Stimulated activated CD8-positive, alpha-beta memory T cell treated with anti-CD3 and anti-CD28 coated beads, Interleukin-7, amount 100 ng/mL, for 4 hours (primary cell): ENCODE data around the gene BRINP3.
"Not testable (repeated sequence)": the region's sequence is repeated elsewhere in the genome, so short reads cannot be mapped to it uniquely, and the experiment has no call there.

Experiments used
- DNase-seq, 2 donors: peaks; one replicate each; pipeline ENCODE4 v3.0.0-alpha.2; 2020; ENCODE audit warnings: low read depth in 2 of 2

Gene BRINP3

DNA sequence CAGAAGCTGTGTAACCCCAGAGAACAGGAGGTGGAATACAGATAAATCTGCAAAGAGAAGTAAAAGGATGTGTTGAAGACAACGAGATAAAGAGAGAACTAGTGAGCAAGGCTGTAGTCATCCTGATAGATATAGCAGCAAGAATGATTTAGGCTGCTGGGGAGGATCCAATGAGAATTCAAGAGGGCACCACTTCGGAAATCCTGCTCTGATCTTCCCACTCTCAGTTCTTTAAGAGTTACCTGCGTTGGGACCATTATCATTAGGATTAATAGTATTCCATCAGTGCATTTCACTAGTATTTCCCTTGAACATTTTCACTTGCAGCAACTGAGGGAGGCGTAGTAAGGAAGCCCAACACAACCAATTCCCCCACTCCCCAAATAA, at the start of gene BRINP3:
BRINP3 (minus strand) TSS at position 103 of the 387 bp plus-strand sequence.
- no peak for DNase-seq

DNA sequence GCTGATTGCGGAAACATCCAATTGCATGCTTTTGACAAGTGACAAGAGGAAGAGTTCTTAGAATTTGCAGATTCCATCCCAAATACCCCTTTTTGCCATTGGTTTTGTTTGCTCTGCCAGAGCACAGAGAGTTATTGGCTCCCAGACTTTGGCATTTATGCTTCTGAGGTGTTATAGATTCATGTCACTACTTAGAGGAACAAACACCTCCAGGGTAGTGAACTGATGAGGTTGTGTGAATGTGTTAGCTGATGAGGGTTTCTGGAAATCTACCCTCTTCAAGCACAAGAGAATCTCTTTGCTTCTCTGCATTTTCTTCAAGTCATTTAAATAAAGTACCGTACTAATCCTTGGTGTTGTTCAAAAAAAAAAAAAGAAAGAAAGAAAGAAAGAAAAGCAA, 33.9 kb upstream of the BRINP3 start:
- no peak for DNase-seq

DNA sequence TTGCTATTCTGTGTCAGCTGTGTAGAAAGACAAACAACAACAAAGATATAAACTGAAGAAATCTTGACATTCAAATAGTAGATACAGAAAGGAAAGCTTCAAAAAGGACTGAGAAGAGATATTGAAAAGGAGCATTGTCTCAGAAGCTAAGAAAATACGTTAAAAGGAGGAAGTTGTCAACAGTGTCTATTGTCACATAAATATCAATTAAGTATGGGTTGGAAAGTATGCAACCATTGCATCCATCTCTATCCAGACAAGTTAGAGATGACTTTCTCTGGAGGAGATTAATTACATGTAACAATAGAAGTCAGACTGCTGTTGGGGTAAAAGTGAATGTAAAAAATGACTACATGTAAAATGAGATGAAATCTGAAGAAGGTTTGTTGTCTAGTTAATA, 29.7 kb upstream of the BRINP3 start:
- no peak for DNase-seq

DNA sequence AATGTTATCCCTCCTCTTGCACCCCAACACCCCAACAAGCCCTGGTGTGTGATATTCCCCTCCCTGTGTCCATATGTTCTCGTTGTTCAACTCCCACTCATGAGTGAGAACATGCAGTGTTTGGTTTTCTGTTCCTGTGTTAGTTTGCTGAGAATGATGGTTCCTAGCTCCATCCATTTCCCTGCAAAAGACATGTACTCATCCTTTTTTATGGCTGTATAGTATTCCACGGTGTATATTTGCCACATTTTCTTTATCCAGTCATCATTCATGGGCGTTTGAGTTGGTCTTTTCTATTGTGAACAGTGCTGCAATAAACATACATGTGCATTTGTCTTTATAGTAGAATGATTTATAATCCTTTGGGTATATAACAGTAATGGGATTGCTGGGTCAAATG, 26.9 kb upstream of the BRINP3 start:
- DNase-seq, result not testable (repeated sequence)

DNA sequence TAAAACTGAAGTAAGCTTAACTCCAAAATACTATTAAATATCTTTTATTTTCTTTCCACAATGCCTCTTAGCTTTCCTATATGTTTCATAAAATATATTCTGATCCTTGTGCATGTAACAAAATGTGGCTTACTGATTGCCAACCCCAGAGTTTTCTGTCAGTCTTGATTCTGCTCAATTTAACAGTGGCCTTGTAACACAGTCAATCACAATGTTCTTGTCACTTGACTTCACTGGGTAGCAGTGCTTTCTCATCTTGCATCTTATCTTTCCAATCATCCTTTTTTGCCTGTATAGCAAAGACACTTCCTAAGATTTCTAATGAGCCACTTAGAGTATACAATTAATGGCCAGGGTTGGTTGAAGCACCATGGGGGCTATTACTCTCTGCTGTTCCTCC, 19.9 kb upstream of the BRINP3 start:
- DNase-seq, result no peak

DNA sequence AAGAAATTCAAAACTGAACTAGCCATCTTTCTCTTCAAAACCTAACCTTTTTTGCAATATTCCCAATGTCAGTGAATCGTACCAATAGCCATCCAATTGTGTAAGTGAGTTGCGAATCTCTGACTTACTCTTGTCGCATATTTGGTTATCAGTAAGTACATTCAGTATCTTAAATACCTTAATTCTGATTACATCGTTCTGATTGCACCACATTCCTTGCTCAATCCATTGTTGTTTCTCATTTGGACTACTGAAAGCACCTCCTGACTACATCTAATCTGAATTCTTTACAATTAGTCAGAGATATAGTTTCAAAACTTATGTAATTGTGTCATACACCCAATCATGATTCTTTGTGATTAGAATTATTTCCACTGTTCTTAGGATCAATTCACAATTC, 16.8 kb upstream of the BRINP3 start:
- DNase-seq, result no peak

DNA sequence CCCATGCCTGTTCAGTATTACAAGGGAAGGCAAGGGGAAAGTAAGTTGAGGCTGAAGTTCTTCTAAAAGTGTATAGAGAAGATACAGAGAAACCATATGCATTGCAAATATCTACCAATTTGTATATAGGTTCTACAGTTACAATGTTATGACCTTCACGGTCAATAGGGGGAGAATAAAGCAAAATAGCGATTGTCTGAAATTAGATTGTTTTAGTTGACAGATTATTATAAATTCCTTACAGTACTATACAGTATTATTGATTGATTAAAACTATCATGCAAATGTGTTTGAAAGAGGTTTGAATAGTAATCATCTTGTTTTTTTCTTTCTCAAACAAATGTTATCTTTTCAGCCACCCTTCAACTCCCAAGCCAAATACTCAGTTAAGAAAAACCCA, 13.7 kb upstream of the BRINP3 start:
- DNase-seq, result no peak

DNA sequence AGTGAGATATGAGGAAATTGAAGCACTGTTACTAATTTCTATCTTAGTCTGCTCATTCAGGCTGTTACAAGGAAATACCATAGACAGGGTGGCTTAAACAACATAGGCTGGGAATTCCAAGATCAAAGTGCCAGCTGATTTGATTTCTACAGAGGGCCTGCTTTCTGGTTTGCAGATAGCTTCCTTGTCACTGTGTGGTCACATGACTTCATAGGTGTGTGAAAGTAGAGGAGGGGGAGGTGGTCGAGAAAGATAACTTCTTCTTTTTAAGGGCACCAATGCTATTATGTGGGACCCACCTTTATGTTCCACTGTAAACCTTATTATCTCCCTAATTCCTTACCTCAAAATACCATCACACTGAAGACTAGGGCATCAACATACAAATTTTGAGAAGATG, 6.4 kb upstream of the BRINP3 start:
- no peak for DNase-seq

DNA sequence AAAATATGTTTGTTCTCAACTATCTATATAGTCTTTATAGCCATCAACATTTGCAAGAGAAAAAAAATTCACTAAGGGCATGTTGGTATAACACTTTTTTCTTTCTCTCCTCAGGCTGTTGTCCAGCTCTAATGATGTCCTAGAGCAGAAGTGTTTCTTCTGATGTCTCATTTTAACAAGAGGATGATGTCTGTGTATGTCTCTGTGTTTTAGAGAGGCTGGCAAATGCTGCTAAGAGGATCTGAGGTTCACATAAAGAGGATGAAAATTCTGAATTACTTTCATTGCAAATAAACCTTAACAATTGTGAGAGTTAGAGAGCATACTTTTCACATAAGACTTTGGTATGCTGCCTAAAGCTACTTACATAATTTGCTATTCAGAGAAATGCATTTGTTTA, 2.6 kb upstream of the BRINP3 start:
- DNase-seq, result no peak

DNA sequence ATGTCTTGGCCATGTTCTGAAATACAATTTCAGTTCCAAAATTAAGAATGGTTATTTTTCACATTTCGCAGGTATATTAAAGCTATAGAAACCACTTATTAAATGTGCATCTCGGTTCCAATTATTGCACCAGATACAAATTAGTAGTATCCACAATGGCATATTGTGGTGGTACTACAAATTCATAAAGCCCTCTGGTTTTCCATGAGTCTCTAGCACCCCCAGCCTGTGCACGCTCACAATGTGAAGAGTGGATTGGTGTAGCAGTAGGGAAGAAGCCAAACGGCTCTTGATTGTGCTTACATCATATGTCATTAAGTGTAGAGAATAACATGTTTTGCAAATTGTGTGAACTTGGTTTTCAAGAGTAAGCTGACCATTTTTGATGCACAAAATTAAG, 1.9 kb upstream of the BRINP3 start:
- no peak for DNase-seq

DNA sequence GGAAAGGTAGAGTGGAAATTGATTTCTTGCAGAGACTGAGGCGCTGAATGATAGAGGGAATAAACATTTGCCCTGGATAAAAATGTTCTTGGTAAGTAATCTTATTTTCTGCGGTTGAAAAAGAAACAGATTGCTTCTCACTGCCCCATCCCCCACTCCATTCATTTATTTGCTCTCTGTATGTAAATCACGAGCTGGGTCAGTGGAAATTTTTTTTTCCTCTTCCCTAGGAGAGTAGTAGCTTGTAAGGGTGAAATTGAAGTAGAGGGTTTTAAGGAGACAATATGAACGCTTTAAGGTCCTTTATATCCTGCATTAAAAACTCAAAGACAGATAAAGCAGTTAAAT, 1.4 kb upstream of the BRINP3 start:
- no peak for DNase-seq

DNA sequence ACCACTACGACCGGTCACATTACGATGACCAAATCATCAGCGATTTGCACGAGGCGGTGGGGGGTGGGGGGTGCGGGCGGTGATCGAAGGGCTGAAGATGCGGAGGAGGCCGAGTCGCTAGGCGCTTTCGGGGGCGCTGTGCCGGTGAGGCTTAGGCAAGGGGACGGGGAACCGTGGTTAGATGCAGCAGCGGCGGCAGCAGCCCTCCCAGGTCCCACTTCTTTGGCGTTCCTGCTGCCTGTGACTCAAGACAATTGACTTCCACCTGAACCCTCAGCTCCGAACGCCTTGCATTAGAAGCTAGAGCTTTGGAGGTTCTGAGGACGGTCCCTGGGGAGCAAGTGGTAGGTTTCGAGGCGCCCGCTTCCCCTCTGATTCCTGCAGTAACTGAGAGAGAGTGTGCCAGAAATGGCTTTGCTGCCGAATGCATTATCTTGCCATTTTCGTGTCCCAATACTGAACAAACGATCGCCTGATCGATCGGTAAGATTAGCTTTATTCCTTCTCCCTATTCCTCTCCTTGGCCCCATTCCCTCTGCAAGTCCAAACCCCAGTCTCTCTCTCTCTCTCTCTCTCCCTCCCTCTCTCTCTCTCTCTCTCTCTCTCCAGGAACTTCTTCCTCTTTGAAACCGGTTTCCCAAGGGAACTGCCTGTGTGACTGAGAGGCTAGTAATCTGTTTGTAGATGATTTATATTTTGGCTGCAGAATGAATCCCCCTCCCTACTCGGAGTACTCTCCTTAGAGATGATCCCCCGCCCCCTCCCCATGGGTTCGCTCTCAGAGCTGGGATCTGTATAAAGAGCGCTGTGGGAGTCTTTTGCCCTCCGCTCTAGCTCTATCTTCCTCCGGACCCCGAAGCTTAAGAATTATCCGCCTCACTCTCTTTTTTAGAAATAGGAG, 735 bp upstream of the BRINP3 start:
- peak in 1 of 2 donors; percentile 0 for DNase-seq

DNA sequence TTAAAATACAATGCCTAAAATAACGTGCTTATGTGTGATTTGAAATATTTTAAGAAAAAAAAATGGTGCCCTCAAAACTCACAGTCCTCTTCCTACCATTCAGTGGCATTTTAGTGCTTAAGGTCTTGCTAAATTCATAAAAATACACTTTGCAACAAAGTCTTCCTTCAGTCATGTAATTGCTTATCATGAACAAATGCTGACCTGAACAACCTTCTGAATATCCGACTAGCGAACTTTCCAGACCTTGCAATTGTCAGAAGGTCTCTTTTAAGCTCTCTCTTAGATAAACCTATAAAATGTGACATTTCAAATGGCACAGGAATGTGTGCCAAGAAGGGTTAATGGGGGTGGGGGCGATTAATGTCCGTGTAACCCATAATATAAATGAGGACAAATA, 858 bp downstream of the BRINP3 start:
- DNase-seq, result no peak

DNA sequence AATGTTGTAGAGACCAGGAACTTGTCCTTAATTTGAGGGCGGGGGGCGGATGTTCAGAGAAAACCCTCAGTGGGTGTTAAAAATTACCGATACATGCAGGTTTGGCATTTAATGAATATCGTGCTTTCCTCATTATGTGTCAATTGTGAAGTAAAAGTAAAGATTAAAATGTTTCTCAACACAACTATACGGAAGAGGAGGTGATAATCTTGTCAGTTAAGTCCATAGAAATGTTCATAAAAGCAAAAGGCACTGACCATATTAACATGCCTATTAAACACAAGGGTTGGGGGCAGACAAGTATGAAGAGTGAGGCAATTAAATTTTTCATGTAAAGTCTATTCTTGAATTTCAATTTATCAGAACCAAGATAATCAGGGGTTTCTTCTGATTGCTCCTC, 1.3 kb downstream of the BRINP3 start:
- no peak for DNase-seq

DNA sequence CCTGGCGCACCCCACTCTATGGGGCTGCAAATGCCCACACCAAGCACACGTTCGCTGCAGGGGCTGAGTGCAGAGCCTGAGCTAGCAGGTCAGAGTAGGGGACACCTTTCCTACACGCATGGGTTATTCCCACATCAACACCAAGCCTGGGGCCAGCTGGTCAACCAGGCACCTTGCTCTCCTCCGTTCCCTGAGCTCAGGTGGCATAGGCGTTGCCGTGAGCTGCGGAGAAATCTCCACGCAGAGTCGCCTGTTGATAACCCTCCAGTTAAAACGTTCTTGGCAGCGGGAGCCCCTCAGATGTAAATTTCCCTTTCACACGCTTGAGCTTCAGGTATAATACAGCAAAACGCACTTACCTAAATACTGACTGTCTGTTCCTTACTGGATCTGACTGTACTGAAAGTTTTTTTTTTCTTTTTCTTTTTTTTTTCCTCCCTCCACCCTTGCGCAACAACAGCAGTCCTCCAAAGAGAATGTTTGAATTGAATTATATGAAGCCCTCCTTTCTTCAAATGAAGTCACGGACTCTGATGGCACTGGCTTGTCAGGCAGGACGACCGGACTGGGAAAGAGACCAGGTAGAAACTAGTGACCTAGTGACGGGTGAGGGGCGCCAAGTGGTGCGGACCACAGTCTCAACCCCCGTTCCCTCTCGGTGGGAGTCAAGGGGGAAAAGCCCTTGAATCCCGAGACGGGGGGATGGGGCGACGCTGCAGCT, 2.1 kb downstream of the BRINP3 start:
- DNase-seq, result no peak

DNA sequence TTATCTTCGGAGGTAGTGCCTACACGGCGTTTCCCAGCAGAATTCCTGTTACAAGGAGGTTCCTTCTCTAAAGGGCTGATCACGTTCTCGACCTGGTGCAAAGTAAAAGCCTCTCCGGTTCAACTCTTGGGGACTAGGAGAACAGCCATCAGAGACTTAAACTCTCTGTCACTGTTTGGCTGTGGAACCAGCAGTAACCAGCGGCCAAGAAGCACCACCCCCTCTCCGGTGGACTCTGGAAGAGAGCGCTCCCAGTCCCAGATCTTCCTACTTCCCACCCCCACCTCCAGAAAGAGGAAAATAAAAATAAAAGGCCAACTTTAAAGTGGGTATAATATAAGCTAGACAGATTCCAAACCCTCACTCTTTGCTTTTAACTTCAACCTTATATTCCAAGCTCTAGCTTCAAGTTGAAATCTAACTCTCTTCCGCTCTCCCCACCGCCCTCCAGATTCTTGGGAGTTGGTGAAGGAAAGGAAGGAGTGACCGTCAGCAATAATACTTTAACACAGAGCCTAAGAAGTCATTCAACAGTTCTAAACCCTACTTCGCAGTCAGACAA, 2.9 kb downstream of the BRINP3 start:
- DNase-seq, result no peak

DNA sequence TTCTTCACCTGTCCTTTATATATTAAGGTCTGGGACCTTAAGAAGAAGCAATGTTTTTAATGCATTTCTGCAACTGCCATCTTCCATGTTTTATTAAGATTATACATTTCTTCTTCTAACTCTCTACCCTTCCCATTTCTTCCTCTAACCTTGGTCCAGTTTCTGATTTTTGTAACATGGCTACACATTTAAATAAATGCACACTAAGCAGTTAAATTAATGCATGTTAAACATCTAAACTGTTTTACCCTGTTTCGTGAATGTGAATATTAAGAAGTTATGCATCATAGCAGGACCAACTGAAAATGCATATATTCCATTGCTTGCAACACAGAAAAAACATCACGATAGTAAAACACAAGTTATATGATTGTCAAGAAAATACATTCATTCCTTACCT, 3.7 kb downstream of the BRINP3 start:
- DNase-seq, result no peak

DNA sequence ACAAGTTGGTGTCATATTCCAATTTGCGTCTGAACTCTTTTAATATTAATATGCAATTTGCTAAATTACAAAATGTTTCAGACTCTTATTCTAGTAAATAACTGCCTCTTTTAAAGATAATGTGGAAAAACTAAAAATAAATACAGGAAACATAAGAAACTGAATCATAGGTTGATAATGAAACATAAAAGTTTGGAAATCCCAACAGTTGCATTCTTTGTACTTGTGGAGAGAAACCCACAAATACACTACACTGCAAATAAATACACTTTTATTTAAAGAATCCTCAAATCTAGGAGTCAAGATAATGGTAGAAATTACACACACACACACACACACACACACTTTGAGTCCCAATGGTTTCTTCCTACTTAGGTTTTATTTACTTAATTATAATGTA, 5.2 kb downstream of the BRINP3 start:
- DNase-seq, result no peak

DNA sequence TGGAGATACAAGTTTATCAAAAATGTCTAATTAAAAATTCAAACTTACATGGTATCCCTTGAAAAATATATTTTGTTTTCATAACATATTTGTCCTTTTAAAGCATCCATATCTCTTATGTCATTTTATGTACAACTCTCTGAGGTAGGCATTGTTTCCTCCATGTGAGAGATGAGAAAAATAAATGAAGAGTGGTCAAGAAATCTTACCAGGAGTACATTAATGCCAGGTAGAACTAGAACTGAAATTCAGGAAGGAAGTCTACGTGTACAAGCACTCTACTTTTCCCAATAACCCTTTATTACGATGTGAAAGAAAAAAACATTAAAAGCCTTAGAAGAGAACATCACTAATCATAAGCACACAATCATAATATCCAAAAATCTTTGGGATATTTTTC, 5.6 kb downstream of the BRINP3 start:
- no peak for DNase-seq

DNA sequence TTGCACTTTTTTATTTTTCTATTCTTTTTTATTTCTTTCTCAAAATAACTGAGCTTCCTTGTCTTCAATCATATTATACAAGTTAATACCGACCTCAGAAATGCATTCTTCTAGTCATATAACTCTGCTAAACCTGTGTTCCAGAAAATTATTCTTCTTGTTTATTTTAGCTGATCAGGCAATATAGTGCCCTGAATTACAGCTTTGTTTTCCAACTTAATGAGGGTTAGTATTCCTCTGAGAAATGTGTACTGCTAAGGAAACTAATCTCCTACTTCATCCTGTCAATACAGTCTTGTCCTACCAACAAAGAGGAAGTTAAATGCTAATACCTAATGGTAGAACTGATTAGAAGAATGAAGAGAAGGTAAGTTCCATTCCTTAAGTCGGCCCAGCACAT, 13.0 kb downstream of the BRINP3 start:
- no peak for DNase-seq

DNA sequence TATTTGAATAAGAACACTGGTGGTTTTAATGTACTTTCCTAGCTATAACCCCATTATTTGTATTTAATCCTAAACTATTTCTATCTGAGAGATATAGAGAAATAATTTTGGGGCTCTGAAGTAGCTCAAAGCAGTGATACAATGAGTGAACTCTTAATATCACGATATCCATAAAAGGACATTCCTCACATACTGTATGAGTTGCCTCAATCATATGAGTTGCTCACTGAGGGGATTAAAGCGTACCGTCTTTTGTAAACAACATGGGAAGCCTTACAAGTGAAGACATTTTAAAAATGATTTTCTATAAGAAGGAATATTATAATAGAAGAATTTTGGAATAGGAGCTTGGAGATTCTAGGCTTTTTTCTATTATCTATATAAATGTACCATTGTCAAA, 21.5 kb downstream of the BRINP3 start:
- DNase-seq, result no peak

DNA sequence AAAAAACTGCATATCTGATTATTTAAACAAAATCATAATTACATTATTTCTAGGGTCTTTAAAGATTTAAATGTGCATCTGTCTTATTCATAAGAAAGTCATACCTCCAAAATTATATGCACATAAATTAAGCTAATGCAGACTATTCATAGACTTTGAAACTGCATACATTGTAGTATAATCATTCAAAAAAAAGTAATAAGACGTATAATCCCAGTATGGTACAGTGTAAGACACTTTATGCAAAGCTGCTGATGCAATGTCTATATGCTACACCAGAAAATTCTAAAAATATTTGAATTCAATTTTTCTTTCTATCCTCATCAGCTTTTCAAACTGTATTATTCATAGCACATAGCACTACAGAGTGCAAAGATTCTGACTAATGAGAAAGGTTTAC, 22.0 kb downstream of the BRINP3 start:
- DNase-seq, result no peak

DNA sequence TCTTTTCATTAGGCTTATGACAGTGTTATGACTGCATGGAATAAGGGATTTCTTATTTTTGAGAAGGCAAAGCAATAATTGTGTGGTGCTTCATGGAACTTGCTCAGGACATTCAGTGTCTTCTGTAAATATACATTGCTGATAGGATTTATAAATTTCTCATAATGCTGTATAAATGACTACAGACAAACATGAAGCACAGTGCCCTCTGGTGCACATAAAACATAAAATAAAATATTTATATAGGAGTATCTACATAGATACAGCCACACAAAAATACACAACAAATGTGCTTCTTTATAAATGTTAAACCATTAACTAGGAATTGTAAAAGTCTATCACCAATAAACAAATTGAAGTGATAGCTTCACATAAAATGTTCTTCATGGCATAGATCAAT, 24.1 kb downstream of the BRINP3 start:
- no peak for DNase-seq
